Stimulated activated CD4-positive, alpha-beta T cell treated with anti-CD3 and anti-CD28 coated beads, Interleukin-1b, Interleukin-23, amount 100 ng/mL, for 1 hour (primary cell): ENCODE results near the gene MAGEA12.
"Not testable (repeated sequence)": the region's sequence is repeated elsewhere in the genome, so short reads cannot be mapped to it uniquely, and the experiment has no call there.

Experiments
- DNase-seq, 2 donors: peaks; one replicate each; pipeline ENCODE4 v3.0.0-alpha.2; 2020; ENCODE audit warnings: low read depth in 2 of 2

MAGEA12 gene

DNA sequence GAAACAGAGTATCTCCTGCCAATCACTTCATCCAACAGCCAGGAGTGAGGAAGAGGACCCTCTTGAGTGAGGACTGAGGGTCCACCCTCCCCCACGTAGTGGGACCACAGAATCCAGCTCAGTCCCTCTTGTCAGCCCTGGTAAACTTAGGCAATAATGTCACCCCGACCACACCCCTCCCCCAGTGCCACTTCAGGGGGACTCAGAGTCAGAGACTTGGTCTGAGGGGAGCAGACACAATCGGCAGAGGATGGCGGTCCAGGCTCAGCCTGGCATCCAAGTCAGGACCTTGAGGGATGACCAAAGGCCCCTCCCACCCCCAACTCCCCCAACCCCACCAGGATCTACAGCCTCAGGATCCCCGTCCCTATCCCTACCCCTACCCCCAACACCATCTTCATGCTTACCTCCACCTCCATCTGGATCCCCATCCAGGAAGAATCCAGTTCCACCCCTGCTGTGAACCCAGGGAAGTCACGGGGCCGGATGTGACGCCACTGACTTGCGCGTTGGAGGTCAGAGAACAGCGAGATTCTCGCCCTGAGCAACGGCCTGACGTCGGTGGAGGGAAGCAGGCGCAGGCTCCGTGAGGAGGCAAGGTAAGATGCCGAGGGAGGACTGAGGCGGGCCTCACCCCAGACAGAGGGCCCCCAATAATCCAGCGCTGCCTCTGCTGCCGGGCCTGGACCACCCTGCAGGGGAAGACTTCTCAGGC is at the start of gene MAGEA12, which contains the start of gene CSAG1:
MAGEA12 (plus strand) TSS at position 497 of the 715 bp plus-strand sequence. CDS start 2,405 bp downstream, outside the sequence.
CSAG1 (minus strand) TSS at position 461 of the 715 bp plus-strand sequence. CDS start 1,261 bp downstream, outside the sequence.
- DNase-seq, result no peak

- not testable (repeated sequence) for DNase-seq
These were observed 35.3 kb upstream of the MAGEA12 start, which contains the start of gene MAGEA3 for GRCh38 chrX:152697952-152698931. Gene MAGEA3 (plus strand): TSS chrX:152698794. CDS start chrX:152700833, 2,039 bp downstream.

GRCh38 chrX:152700390-152700789 is 33.2 kb upstream of the MAGEA12 start:
- DNase-seq, result not testable (repeated sequence)

- DNase-seq, result not testable (repeated sequence)
These were observed 27.1 kb upstream of the MAGEA12 start for GRCh38 chrX:152706500-152706899.

DNA sequence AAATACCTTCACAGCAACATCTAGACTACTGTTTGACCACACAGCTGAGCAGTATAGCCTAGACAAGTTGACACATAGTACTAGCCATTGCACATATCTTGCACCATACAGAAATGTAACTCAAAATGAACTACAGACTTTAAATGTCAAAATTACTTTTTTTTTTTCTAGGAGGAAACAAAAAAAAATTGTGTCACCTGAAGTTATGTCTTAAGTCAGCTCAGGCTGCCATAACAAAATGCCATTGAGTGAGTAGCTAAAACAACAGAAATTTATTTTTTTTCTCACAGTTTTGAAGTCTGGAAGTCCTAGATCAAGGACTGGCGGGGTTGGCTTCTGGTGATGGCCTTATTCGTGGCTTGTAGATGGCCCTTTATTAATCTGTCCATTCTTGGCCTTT is 24.4 kb upstream of the MAGEA12 start, which contains the start of gene CSAG2:
CSAG2 (minus strand) TSS at position 101 of the 400 bp plus-strand sequence. CDS start 161 bp downstream, outside the sequence.
- not testable (repeated sequence) for DNase-seq

DNA sequence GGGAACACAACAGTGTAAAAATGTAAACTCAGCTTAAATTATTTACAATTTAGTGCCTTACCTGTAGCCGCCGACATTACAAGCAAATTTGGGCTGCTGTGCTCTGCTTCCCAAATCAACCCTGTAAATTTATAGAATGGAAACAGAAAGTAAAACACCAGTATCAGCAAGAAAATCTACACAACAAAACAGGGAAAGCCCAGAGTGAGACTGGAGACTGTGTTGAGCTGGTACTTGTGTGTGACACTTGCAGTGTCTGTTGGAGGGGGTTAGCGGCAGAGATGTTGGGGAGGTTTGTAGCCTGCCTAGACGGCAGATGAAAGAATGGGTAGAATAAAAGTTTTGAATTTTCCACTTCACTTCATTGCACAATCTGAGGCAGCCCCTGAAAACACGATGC is 20.4 kb upstream of the MAGEA12 start:
- DNase-seq, result not testable (repeated sequence)

DNA sequence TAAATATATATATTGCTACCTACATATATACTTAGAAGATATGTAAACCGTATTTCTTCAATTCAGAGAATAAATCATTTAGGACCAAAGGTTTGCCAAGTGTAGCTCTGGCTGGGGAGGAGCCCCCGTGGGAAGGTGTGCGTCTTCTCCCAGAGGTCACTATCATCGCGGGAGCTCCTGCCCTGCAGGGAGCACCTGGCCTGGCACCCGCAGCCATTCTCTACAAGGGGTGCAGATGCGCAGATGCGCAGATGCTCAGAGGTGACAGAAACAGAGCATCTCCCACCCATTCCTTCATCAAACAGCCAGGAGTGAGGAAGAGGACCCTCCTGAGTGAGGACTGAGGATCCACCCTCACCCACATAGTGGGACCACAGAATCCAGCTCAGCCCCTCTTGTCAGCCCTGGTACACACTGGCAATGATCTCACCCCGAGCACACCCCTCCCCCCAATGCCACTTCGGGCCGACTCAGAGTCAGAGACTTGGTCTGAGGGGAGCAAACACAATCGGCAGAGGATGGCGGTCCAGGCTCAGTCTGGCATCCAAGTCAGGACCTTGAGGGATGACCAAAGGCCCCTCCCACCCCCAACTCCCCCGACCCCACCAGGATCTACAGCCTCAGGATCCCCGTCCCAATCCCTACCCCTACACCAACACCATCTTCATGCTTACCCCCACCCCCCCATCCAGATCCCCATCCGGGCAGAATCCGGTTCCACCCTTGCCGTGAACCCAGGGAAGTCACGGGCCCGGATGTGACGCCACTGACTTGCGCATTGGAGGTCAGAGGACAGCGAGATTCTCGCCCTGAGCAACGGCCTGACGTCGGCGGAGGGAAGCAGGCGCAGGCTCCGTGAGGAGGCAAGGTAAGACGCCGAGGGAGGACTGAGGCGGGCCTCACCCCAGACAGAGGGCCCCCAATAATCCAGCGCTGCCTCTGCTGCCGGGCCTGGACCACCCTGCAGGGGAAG is 19.5 kb upstream of the MAGEA12 start, which contains the start of gene MAGEA2B:
MAGEA2B (plus strand) TSS at position 814 of the 973 bp plus-strand sequence. CDS start 2,479 bp downstream, outside the sequence.
- DNase-seq, result not testable (repeated sequence)

DNA sequence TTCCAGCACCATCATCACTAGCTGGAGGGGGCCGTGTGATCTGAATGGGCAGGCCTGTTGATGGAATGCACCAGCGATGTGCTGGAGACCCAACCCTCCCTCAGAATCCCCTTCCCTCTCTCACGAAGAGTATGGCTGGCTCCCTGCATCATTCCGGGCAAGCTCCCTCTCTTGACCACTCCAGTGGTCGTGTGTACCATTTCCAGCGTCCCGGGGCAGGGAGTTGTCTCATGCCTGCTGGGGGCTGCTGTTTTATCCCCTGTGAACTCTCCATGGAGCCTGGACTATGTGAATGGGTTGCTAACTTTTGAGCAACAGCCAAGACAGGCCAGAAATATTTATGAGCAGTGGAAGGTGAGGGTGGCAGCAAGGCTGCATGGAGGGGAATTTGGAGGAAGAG is 8.1 kb upstream of the MAGEA12 start:
- no peak for DNase-seq

- not testable (repeated sequence) for DNase-seq
These were observed 744 bp downstream of the MAGEA12 start for GRCh38 chrX:152734143-152734858.

- no peak for DNase-seq
These were observed 1.5 kb downstream of the MAGEA12 start for GRCh38 chrX:152735101-152735500.

DNA sequence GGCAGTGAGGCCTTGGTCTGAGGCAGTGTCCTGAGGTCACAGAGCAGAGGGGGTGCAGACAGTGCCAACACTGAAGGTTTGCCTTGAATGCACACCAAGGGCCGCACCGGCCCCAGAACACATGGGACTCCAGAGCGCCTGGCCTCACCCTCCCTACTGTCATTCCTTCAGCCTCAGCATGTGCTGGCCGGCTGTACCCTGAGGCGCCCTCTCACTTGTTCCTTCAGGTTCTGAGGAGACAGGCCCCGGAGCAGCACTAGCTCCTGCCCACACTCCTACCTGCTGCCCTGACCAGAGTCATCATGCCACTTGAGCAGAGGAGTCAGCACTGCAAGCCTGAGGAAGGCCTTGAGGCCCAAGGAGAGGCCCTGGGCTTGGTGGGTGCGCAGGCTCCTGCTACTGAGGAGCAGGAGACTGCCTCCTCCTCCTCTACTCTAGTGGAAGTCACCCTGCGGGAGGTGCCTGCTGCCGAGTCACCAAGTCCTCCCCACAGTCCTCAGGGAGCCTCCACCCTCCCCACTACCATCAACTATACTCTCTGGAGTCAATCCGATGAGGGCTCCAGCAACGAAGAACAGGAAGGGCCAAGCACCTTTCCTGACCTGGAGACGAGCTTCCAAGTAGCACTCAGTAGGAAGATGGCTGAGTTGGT is 2.4 kb downstream of the MAGEA12 start:
- no peak for DNase-seq

DNA sequence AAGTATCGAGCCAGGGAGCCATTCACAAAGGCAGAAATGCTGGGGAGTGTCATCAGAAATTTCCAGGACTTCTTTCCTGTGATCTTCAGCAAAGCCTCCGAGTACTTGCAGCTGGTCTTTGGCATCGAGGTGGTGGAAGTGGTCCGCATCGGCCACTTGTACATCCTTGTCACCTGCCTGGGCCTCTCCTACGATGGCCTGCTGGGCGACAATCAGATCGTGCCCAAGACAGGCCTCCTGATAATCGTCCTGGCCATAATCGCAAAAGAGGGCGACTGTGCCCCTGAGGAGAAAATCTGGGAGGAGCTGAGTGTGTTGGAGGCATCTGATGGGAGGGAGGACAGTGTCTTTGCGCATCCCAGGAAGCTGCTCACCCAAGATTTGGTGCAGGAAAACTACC is 3.0 kb downstream of the MAGEA12 start:
- not testable (repeated sequence) for DNase-seq

DNA sequence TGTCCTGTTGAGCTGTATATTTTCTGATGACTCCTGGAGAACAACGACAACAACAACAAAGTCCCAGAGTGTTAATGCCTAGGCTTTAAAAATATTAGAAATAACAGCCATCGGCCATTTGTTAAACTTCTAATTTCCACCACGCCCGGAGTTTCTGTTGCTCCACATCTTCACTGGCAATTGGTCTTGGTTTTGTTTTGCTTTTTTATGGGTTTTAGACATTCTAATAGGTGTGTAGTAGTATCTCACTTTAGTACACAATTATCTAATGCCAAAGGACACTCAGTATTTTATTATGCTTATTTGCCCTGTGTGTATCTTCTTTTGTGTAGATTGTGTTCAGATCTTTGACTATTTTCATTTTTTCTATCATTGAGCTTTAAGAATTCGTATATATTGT is 5.0 kb downstream of the MAGEA12 start:
- no peak for DNase-seq

DNA sequence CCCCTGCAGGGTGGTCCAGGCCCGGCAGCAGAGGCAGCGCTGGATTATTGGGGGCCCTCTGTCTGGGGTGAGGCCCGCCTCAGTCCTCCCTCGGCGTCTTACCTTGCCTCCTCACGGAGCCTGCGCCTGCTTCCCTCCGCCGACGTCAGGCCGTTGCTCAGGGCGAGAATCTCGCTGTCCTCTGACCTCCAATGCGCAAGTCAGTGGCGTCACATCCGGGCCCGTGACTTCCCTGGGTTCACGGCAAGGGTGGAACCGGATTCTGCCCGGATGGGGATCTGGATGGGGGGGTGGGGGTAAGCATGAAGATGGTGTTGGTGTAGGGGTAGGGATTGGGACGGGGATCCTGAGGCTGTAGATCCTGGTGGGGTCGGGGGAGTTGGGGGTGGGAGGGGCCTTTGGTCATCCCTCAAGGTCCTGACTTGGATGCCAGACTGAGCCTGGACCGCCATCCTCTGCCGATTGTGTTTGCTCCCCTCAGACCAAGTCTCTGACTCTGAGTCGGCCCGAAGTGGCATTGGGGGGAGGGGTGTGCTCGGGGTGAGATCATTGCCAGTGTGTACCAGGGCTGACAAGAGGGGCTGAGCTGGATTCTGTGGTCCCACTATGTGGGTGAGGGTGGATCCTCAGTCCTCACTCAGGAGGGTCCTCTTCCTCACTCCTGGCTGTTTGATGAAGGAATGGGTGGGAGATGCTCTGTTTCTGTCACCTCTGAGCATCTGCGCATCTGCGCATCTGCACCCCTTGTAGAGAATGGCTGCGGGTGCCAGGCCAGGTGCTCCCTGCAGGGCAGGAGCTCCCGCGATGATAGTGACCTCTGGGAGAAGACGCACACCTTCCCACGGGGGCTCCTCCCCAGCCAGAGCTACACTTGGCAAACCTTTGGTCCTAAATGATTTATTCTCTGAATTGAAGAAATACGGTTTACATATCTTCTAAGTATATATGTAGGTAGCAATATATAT is 20.4 kb downstream of the MAGEA12 start, which contains the start of gene MAGEA2:
MAGEA2 (minus strand) TSS at position 157 of the 965 bp plus-strand sequence. CDS start 2,479 bp downstream, outside the sequence.
- not testable (repeated sequence) for DNase-seq

DNA sequence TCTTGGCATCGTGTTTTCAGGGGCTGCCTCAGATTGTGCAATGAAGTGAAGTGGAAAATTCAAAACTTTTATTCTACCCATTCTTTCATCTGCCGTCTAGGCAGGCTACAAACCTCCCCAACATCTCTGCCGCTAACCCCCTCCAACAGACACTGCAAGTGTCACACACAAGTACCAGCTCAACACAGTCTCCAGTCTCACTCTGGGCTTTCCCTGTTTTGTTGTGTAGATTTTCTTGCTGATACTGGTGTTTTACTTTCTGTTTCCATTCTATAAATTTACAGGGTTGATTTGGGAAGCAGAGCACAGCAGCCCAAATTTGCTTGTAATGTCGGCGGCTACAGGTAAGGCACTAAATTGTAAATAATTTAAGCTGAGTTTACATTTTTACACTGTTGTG is 21.3 kb downstream of the MAGEA12 start:
- not testable (repeated sequence) for DNase-seq

- DNase-seq, result not testable (repeated sequence)
These were observed 25.4 kb downstream of the MAGEA12 start, which contains the start of gene CSAG3 for GRCh38 chrX:152758918-152759317. Gene CSAG3 (plus strand): TSS chrX:152759218.

DNA sequence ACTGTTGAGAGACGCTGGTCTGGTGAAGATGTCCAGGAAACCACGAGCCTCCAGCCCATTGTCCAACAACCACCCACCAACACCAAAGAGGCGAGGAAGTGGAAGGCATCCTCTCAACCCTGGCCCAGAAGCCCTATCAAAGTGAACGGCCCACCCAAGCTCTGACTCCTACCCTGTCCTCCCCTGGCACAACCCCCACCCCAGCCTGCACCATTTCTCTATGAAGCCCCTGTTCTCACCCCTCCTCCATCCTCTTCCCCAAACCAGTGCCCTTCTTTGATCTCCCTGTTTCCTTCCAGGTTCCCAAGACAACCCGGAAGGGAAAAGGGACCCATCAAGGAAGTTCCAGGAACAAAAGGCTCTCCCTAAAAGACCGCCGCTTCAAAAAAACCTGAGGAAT is 26.0 kb downstream of the MAGEA12 start:
- not testable (repeated sequence) for DNase-seq

- not testable (repeated sequence) for DNase-seq
These were observed 28.0 kb downstream of the MAGEA12 start for GRCh38 chrX:152761582-152761981.
